Measurements from ENCODE around the gene KLC3.

DNA sequence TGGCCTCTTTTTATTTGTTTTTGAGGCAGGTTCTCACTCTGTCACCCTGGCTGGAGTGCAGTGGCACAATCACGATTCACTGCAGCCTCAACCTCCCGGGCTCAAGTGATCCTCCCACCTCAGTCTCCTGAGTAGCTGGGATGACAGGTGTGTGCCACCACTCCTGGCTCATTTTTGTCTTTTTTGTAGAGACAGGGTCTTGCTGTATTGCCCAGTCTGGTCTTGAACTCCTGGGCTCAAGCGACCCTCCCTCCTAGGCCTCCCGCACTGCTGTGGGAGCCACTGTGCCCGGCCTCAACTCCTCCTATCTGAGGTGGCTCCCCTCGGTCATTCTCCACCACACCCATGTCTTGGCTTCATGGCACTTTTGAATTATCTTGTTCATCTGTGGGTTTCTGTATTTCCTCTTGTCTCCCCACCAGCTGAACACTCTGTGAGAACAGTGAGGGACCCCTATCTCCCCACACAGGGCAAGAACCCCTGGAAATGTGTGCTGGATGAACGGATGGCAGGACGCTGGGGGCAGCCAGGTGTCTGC lies 25.8 kb upstream of the KLC3 start:
- TF ChIP-seq CTCF (conservative IDR thresholded peaks at IDR 0.05; ENCODE audit: low read depth, low read length) (no peak), EZH2 (IDR thresholded peaks at IDR 0.05; ENCODE audit: low read length, unreplicated experiment) (no peak)
